Activated CD4-positive, alpha-beta T cell treated with anti-CD3 and anti-CD28 coated beads, Interleukin-10, Interleukin-2, amounts not matched to agents 100 ng/mL and 50 ng/mL, durations not matched to agents 16 hours and 8 hours (primary cell): ENCODE results near the gene SLC35C1.
A peak's percentile ranks its signal among the peaks of the same experiment; 100 is the strongest.
"Not testable (repeated sequence)": the region's sequence is repeated elsewhere in the genome, so short reads cannot be mapped to it uniquely, and the experiment has no call there.

Experiments used
- DNase-seq: peaks from one replicate; pipeline ENCODE4 v3.0.0-alpha.2; 2020

The SLC35C1 gene

DNA sequence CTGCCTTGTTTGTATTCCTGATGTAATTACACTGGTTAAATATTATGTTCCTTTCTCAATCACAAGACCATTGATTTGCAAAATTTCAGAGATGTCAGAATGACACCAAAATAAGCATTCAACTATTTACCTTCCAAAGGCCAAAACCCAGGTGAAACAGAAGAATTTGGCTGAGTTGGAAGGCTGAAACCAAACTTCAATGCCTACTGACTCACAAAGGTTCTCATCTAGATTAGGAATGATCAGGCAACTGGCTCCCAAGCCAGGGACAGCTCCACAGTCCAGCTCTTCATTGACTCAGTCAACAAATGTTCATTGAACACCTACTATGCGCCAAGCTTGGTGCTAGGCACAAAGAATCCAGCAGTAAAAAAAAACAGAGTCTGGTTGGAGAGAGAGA lies 13.4 kb upstream of the SLC35C1 start:
- DNase-seq = no peak

DNA sequence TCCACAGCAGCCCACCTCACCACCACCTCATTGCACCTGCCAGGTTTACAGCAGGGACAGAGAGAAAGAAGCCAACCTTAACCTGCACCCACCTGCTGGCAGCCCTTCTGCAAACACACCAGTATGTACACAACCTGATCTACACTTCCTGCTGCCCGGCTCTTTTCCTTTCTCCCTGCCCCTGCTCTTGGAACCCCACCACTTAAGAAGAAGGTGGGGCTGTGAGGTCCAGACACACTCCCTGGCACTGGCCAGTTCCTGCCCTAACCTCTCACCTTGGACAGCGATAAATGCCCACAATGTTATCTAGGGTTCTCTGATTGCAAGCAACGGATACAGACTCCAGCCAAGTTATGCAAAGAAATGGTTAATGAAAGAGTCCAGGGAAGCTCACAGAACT lies 10.8 kb upstream of the SLC35C1 start:
- no peak for DNase-seq

DNA sequence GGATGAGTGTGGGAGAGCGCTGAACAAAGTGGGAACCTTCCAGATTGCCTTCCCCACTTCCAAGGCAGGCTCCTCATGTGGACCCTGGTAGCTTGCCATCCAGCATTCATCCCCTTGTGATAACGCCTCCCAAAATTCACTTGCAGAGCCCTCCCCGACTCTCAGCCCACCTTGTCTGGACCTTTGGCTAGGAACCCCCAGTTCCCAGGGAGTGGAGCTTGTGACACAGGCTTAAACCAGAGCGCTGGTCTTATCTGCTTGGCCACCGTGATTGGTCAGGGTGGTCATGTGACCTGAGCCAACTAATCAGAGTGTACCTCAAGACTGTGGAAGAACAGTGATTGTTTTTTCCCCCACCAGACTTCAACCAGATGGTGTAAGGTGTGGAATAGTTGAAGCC lies 9.6 kb upstream of the SLC35C1 start:
- DNase-seq = no peak

DNA sequence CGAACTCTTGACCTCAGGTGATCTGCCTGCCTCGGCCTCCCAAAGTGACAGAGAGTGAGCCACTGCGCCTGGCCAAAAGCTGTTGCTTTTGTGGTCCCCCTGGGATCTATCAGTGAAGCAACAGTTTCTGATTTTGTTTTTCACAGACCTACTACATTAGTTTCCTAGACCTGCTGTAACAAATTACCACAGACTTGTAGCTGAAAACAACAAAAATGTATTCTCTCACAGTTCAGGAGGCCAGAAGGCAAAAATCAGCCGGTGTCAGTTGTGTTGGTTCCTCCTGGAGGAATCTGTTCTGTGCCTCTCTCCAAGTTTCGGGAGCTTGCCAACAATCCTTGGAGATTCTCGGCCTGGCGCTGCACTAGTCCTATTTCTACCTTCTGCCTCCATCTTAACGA lies 8.5 kb upstream of the SLC35C1 start:
- no peak for DNase-seq

DNA sequence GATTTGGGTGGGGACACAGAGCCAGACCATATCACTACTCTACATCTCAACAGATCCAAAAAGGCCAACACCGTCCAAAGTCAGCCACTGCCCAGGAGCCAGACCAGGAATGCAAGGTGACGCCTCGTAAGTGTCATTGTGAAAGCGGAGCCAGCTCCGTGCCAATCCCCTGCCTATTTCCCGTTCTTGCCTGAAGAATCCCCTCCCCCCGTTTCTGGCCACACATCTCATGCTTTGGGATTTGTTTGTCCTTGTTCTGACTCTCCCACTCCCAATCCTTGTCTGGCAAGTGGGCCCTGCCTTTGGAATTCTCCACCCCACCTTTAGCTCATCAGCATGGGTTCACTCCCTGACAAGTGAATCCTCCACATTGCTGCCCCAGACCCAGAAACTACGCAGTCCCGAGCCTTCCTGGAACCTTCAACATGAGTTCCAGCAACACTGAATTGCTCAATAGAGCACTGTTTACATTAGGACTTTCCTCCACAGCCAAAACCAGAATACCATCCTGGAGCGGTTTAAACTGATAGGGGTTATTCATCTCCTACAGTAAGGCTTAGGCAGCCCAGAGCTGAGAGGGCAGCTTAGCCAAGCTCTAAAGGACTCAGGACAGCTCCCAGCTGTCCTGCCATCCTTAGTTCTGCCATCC lies 6.0 kb upstream of the SLC35C1 start:
- no peak for DNase-seq

DNA sequence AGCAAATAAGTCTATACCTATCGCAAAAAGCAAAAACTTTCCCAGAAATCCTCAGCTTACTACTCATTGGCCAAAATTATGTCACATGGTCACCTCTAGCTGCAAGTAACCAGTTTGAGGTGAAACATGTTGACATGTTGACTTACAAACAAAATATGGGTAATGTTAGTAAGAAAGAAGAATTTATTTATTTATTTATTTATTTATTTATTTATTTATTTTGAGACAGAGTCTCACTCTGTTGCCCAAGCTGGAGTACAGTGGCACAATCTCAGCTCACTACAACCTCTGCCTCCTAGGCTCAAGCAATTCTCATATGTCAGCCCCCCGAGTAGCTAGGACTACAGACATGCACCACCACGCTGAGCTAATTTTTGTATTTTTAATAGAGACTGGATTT lies 5.4 kb upstream of the SLC35C1 start:
- DNase-seq = no peak

DNA sequence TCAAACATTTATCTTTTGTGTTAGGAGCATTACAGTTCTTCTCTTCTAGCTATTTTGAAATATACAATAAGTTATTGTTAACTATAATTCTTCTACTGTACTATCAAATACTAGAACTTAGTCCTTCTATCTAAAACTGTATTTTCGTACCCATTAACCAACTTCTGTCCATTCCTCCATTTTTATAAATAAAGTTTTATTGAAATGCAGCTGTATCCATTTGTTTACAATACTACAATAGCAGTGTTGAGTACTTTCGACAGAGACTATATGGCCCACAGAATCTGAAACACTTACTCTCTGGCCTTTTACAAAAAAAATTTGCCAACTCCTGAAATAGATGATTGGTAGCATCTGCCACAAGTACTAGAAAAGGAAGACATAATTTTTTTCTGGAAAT lies 4.7 kb upstream of the SLC35C1 start:
- DNase-seq = no peak

DNA sequence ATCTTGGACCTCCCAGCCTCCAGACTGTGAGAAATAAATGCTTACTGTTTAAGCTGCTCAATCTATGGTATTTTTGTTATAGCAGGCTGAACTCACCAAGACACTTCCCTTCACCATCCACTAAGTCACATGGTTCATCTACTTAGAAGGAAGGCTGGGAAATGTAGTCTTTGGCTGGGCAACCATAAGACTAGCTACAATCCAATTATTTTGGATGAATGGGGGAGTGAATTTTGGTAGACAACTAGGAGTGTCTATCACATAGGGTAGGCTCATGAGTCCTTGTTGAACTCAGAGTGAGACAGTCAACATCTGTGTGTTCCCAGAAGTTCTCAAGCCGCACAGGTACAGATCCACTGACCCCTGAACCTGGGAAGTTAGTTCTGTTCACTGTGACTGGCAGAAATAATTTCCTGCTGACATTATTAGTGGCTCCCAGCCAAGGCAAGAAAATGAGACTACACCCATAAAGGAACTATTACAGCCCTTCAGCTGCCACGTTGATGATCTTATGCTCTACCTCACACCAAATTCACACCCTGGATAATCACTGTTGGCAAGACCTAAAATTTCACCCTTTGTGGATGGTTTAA lies 3.1 kb upstream of the SLC35C1 start:
- DNase-seq = no peak

DNA sequence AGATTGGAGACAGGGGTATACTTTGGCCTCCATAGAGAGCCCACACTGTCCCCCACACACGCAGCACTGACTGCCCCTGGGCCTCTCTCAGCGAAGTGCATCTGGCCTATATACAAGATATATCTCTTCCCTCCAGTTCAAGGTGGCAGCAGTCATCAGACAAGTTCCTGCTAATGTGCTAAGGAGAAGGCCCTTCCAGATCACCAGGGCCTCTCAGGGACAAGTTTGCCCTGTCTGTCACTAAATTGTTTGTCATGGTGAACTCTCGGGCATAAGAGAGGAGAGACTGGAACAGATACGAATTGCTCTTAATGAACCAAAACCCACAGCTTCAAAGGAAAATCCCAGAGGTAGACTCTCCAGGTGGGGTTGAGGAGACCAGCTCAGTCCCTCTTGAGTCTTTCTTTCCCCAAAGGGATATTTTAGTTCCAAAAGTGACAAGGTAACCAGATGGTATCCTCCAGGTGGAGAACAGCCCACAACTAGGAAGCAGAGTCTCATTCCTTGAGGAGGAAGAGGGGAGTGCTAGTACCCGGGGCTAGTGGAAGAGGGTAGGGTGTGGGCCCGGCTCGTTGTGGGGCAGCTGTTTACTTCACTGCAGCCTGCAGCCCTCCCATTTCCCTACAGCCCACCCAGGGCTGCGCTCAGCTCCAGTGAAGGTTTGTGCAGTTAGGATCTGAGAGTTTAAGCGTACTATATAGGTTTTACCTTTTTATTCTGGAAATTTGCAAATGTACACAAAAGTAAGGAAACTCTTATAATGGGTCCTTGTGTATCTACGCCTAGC lies 2.2 kb upstream of the SLC35C1 start:
- DNase-seq = no peak

DNA sequence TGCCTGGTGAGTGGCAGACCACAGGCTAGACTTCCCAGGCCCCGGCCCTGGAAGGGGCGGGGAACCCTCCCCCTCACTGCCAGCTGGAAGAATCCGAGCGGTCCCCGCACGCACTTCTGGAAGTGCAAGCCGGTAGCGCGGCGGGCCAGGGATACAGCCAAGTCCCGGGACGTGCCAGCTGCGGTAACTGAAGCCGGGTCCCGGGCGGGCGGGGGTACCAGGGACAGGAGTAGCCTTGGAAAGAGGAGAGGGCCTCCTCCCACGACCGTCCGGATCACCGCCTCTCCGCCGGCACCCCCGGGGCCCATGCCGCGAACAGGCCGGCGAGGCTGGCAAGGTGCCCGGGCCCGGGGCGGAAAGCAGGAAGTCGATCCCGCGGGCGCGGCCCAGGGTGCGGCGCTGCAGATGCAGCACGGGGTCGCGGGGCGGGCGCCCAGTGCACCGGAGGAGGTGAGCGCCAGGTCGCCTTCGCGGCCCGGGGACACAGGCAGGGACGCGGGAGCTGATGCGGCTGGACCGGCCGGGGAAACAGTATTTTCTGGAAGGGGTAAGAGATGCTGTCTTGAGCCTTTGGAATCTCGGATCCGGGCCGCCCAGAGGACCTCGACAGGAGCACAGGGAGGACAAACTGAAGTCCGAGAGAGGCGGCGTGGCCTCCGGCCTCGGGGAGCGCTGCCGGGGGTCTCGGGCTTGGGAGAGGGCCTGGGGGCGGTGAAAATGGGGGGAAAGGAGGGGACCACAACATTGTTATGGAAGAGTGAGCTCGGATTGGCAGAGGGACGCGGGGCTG lies 783 bp upstream of the SLC35C1 start:
- peak; percentile 63 for DNase-seq

DNA sequence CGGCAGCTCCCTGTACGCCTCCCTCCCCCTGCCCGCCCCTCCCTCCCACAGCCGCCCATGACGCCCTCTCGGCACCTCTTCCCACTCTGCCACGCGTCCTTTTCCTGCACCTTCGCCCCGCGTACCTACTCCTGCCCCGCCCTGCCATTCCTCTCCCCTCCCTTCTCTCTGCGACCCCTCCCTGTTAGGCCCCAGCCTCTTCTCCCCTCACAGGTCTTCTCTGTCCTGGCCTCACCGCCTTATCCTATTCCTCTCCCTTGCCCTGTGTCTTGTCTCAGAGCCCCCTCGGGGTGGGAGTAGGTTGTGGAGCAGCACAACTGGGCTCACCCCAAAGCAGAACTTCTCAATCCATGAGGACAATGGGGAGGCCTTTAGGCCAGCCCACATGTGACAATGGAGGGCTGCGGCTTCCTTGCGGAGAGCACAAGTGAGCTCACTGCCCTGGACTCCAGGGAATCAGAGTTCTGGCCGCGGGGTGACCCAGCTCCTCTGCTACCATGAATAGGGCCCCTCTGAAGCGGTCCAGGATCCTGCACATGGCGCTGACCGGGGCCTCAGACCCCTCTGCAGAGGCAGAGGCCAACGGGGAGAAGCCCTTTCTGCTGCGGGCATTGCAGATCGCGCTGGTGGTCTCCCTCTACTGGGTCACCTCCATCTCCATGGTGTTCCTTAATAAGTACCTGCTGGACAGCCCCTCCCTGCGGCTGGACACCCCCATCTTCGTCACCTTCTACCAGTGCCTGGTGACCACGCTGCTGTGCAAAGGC lies 539 bp downstream of the SLC35C1 start:
- DNase-seq = no peak

DNA sequence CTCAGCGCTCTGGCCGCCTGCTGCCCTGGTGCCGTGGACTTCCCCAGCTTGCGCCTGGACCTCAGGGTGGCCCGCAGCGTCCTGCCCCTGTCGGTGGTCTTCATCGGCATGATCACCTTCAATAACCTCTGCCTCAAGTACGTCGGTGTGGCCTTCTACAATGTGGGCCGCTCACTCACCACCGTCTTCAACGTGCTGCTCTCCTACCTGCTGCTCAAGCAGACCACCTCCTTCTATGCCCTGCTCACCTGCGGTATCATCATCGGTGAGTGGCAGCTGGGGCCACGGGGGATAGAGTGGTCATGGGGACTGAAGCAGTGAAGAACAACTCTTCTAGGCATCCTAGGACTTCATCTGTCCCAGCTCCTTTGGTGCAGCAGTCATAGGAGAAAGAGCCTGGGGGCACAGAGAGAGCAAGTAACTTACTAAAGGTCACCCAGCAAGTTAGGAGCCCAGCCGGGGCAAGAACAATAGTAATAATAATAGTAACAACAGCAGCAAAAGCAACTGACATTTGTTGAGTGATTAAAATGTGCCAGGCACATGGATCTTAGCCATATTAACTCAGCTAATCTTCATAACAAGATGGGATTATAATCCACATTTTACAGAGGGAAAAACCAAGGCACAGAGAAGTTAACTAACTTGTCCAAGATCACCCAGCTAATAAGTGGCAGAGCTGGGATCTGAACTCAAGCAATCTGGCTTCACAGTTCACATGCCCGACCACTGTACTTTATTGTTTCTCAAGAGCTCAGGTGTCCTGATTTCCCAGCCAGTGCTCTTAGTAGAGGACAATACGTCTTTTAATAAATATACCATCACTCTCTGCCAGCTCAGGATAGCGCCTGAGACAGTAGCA lies 1.4 kb downstream of the SLC35C1 start:
- no peak for DNase-seq

DNA sequence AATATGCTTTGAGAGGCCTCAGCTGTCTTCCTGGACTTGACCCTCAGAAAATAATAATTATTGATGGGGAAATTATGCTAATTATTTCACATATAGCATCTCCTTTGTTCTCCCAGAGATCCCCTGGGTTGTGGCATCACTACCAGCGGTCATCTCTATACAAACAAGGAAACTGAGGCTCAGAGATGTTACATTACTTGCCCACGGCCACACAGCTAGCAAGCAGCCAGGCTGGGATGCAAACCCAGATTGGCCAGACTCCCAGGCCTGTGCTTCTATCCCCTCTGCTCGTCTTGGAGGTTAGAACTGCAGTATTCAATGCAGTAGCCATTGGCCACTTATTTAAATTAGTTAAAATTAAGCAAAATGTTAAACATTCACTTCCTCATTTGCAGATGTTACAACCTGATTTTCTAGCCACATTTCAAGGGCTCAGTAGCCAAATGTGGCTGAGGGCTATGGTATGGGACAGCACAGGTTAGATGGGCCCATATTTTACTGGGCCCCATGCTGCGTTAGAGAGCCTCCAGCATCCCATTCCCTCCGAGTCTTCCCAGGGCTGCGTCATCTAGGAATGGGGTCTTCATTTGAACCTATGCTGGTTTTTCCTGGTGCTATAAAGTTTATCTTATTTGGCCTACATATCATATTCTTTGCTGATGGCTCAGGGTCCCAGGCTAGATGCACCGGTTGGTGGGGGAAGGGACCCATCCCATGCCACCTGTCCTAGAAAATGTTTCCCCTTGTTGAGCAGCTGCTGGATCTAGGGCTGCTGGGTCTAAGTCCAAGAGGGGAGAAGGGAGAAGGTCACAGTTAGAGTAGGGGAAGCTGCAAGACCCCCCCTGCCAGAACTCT lies 2.2 kb downstream of the SLC35C1 start:
- DNase-seq = no peak

DNA sequence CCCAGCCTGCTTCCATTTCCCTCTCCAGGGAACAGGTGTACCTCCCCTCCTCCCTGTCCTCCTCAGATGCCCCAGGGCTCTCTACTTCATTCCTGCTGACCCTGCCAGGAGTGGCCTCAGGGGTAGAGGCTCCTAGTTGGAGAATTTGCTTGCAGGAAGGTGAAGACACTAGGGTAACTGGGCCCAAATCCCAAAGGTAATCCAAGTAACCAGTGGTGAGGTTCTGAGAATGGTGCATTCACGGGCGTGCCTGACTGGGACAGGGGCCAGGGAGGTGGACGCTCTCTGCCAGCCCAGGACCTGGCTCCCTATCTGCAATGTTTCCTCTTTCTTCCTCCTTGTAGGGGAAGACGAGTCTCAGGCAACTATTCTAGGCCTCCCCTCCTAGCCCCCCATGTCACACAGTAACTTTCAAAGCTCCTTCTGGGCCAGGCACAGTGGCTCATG lies 2.9 kb downstream of the SLC35C1 start:
- no peak for DNase-seq

DNA sequence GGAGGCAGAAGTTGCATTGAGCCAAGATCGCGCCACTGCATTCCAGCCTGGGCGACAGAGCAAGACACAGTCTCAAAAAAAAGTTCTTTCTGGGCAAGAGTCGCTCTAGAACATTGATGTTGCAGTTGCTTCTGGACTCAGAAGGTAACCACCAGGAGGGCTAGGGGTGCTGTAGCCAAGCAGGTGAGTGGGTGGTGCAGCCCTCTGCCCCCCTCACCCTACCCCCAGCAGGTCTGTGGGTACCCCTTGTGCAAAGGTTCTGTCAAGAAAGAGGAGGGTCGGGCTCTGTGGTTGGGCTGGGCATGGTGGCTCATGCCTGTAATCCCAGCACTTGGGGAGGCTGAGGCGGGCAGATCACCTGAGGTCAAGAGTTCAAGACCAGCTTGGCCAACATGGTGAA lies 3.5 kb downstream of the SLC35C1 start:
- DNase-seq = not testable (repeated sequence)

DNA sequence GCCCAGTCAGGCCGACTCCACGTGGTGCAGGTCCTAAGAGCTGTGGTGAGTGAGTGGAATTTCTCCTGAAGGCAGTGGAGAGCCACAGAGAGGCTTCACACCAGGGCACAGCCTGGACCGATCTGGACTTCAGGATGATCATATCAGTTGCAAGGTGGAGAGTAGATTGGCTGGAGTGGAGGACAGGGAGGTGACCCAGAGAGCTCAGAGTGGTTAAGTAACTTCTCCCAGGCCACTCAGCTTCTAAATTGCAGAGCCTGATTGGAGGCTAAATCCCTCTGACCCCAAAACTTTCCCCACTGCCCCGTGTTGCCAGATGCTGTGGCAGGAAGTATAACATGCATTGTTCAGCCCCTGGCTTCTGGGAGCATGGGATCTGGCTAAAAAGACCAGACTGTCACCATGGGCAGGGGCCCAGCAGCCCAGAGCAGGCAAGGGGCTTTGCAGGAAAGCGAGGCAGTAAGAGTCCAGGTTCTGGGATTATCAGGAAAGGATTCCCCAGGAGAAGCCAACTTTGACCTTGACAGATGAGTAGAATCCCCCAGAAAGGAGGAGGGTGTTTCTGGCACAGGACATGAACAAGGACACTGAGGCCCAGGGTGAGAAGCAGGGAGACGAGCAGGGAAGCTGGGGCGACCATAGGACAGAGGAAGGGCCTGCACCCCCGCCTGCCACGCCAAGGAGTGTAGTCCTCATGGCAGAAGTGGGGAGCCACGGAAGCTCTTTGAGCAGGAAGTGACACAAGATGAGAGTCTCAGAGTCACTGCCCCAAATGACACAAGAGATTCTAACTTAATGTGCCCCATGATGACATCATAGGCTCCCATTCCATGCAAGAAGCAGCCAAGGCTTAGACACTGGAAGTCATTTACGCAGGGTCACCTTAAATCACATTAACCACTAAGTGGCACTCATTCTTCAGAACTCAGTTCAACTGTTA lies 4.8 kb downstream of the SLC35C1 start:
- peak; percentile 27 for DNase-seq

DNA sequence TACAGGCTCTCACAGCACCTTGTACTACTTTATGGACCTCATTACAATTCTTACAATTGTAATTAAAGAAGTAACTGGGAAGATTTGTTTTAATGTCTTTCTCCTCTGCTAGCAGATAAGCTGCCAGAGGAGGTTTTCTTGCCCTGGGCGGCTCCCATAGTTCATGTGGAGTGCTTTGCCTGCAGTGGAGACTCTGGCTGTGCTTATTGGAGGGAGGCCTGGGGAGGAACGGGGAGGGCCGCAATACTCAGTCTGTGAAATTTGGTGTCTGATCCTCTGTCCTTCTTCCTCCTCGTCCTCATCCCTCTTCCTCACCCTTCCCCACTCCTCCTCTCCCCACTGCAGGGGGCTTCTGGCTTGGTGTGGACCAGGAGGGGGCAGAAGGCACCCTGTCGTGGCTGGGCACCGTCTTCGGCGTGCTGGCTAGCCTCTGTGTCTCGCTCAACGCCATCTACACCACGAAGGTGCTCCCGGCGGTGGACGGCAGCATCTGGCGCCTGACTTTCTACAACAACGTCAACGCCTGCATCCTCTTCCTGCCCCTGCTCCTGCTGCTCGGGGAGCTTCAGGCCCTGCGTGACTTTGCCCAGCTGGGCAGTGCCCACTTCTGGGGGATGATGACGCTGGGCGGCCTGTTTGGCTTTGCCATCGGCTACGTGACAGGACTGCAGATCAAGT lies 5.6 kb downstream of the SLC35C1 start:
- no peak for DNase-seq

DNA sequence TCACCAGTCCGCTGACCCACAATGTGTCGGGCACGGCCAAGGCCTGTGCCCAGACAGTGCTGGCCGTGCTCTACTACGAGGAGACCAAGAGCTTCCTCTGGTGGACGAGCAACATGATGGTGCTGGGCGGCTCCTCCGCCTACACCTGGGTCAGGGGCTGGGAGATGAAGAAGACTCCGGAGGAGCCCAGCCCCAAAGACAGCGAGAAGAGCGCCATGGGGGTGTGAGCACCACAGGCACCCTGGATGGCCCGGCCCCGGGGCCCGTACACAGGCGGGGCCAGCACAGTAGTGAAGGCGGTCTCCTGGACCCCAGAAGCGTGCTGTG lies 6.1 kb downstream of the SLC35C1 start:
- DNase-seq = no peak
